NCI-H748 (cell line): ENCODE measurements around the gene MYRIP.
"Not testable (repeated sequence)": the region's sequence is repeated elsewhere in the genome, so short reads cannot be mapped to it uniquely, and the experiment has no call there.

Source experiments
- DNase-seq: peaks from one replicate; lab custom pipeline; 2025; ENCODE audit not compliant: unreplicated experiment; lab: John Stamatoyannopoulos, UW

MYRIP gene

GRCh38 chr3:39805650-39806049 is 3.8 kb upstream of the MYRIP start:
- no peak for DNase-seq

- no peak for DNase-seq
Observed at GRCh38 chr3:39806820-39807219, 2.6 kb upstream of the MYRIP start.

GRCh38 chr3:39808467-39809180 is 785 bp upstream of the MYRIP start:
- peak; percentile 47 for DNase-seq

GRCh38 chr3:39809995-39810595 is 686 bp downstream of the MYRIP start:
- DNase-seq: peak; percentile 33

GRCh38 chr3:39810647-39811161 is 1.3 kb downstream of the MYRIP start:
- DNase-seq: peak; percentile 3

- DNase-seq: no peak
Observed at GRCh38 chr3:39811561-39811960, 2.2 kb downstream of the MYRIP start.

- peak; percentile 59 for DNase-seq
Observed at GRCh38 chr3:39812537-39812936, 3.1 kb downstream of the MYRIP start.

GRCh38 chr3:39814007-39814406 is 4.6 kb downstream of the MYRIP start:
- peak; percentile 49 for DNase-seq

GRCh38 chr3:39819899-39820298 is 10.5 kb downstream of the MYRIP start:
- no peak for DNase-seq

GRCh38 chr3:39833764-39834163 is 24.4 kb downstream of the MYRIP start:
- not testable (repeated sequence) for DNase-seq

- DNase-seq: peak; percentile 21
Observed at GRCh38 chr3:39839484-39839883, 30.1 kb downstream of the MYRIP start.

- no peak for DNase-seq
Observed at GRCh38 chr3:39843440-39843839, 34.0 kb downstream of the MYRIP start.

- no peak for DNase-seq
Observed at GRCh38 chr3:39848365-39848764, 39.0 kb downstream of the MYRIP start.

GRCh38 chr3:39849992-39850715 is 40.7 kb downstream of the MYRIP start:
- DNase-seq: peak; percentile 85

- DNase-seq: peak; percentile 81
Observed at GRCh38 chr3:39850716-39851032, 41.3 kb downstream of the MYRIP start.

- DNase-seq: no peak
Observed at GRCh38 chr3:39855517-39855916, 46.1 kb downstream of the MYRIP start.

- DNase-seq: no peak
Observed at GRCh38 chr3:39869890-39870289, 60.5 kb downstream of the MYRIP start.

- no peak for DNase-seq
Observed at GRCh38 chr3:39870706-39871105, 61.3 kb downstream of the MYRIP start.

- DNase-seq: no peak
Observed at GRCh38 chr3:39879581-39879980, 70.2 kb downstream of the MYRIP start.

- DNase-seq: no peak
Observed at GRCh38 chr3:39882111-39882510, 72.7 kb downstream of the MYRIP start.

GRCh38 chr3:39892068-39892467 is 82.7 kb downstream of the MYRIP start:
- DNase-seq: no peak

- no peak for DNase-seq
Observed at GRCh38 chr3:39896184-39896583, 86.8 kb downstream of the MYRIP start.
